HG03095 (cell line): ENCODE data around the gene RAB3D.
"Not testable (repeated sequence)": the region's sequence is repeated elsewhere in the genome, so short reads cannot be mapped to it uniquely, and the experiment has no call there.

Experiments used
- ATAC-seq: cut with Tn5 transposase; IDR thresholded peaks from one replicate; pipeline ENCODE4 v1.9.1; 2021; ENCODE audit warnings: moderate library complexity; ENCODE audit not compliant: unreplicated experiment

The RAB3D gene, protein sequence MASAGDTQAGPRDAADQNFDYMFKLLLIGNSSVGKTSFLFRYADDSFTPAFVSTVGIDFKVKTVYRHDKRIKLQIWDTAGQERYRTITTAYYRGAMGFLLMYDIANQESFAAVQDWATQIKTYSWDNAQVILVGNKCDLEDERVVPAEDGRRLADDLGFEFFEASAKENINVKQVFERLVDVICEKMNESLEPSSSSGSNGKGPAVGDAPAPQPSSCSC

DNA sequence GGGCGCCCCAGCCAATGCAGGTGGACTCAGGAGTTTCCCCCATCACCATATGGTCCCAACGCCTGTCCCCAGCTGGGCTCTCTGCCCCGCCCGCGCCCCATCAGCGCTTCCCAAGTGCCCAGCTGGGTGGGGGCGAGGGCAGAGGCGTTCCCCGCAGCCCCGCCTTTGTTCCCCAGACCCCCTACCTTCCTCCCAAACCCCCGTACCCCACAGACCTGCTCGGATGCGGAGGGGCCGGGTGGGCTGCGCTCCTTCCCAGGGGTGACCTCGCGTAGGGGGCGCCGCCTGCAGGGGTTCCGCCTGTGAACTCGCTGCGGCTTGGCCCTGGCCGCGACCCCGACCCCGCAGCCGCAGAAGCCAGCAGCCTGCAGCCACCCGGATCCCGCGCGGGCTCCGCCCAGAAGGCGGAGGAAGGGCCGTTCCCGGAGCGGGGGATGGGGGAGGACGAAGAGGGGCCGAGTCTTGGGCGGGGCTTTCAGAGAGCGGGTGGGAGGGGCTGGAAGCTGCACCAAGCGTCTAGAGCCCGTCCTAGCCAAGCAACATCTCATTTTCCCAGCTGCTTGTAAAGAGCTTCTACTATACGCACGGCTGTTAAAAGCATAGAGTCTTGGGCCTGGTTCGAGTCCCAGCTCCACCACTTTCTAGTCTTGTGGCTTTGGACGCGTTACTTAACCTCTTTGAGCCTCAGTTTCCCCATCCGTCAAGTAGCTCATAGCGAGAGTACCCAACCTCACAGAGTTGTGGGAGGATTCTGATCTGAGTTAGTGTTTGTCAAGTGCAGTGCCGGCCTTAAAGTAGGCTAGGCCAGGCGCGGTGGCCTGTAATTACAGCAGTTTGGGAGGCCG lies at the start of gene RAB3D:
TSS of gene RAB3D (minus strand) at position 404 of the 845 bp plus-strand sequence. CDS start 2,258 bp downstream, outside the sequence.
- no peak for ATAC-seq

DNA sequence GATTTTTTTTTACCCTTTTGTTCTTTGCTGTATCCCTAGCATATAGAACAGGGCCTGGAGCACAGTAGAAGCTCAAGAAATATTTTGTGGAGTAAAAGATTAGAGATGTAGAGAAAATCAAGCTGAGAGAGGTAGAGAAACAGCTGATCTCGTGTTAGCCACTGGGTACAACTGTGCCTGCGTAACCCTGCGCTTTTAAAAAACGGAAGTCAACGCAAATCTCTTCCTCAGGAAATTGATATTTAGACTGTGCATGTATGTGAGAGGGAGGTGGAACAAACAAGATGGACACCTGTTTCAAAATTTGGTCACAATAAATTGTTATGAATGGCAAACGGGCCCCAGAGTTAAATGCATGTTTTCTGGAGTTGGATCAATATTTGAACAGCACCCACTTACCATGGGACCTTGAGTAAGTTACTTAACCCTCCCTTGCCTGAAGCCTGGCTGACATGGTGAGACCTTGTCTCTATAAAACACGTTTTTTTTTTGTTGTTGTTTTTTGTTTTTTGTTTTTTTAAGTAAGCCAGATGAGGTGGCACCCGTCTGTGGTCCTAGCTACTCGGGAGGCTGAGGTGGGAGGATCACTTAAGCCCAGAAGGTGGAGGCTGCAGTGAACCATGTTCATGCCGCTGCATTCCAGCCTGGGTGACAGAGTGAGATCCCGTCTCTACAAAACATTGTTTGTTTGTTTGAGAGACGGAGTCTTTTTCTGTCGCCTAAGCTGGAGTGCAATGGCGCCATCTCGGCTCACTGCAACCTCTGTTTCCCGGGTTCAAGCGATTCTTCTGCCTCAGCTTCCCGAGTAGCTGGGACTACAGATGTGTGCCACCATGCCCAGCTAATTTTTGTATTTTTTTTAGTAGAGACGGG lies 47.9 kb upstream of the RAB3D start:
- ATAC-seq = no peak

DNA sequence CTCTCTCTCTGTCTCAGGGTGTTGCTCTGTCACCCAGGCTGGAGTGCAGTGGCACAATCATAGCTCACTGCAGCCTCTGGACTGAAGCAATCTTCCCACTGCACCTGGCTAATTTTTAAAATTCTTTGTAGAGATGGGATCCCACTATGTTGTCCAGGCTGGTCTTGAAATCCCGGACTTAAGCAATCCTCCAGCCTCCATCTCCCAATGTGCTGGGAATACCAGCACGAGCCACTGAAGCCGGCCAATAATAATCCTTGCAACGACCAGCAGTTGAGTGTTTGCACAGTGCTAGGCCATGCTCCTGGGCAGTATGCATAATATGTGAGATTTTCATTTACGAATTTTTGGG lies 45.3 kb upstream of the RAB3D start:
- no peak for ATAC-seq

DNA sequence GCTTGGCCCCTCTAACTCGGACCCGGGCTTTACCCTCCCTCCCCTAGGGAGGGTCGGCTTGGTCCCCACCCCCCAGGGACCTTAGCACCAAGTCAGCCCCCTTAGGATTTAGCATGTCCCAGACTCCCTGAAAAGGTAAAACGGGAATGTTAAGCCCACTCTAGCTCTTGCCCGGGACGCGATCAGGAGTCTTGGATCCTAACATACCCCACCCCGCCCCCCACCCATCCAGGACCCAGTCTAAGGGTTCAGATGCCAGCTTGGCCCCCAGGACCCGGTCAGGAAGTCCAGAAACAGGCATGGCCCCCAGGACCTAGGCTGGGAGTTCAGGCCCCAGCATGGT lies 44.2 kb upstream of the RAB3D start:
- no peak for ATAC-seq

DNA sequence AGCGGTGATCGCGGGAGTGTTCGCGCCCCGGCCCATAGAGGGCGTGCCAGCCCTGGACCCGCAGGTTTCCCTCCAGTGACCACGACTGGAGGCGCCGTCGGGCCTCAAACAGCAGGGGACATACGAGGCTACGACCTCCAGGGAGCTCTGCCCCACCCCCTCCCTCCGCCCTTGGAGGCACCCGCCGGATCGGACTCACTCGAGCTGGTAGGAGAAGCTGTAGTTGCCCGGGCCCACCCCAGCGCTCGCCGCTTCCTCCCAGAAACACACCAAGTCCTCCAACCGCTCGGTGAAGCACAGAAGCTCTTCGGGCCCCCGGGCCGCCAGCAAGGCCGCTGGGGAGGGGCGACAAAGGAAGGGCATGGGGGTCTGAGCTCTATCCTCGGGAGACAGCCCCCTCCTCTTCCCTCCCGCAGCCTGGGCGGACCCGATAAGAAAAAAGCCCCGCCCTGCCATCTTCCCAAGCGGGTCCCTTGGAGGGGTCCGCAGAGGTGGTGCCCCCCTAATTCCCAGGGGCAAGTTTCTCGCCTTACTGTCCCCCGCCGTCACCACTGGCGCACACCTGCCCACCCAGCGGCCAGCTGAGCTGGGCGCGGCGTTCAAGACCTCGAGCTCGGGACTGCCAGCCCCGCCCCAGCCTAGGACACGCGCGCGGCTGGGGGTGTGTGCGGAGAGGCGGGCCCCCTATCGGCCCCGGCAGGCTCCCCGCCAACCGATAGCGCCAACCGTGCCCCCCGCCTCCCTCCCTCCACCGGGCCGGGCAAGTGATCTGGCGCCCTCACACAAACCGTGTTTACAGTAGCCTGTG lies 43.6 kb upstream of the RAB3D start:
- no peak for ATAC-seq

DNA sequence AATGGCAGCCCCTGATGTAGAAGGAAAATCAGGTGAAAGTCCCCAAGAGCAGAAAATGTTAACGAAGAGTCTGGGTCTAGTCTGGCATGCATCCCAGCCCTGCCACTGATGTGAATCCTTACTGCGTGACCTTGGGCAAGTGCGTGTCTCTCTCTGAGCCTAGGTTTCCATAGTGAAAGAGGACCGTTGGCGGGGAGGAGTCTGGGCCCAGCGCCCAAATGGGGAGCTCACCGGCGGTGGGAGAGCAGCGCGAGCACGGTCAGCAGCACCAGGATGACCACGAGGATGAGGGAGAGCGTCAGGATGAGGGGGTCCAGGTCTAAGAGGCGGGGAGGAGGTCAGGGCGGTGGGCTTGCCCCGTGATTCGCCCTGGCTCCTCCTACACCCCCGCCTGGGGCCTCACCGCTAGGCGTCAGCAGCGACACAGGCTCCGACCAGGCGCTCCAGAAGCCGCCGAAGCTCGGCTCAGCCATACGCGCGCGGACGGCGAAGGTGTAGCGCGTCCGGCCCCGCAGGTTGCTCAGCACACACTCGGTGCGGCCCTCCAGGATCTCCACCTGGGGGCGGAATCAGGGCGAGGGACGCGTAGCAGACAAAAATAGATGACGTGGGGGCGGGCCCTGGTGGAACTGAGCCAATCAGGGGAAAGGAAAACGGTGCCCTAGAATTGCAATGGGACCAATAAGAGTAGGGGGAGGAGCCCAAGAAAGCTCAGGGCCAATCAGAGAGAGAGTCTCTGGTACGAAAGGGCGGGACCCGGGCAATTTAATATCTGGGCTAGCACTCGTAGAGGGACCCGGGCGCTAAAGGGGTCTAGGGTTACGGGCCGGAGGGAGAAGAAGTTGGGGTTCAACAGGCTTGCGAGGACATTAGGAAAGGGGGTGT lies 41.4 kb upstream of the RAB3D start:
- ATAC-seq = peak; percentile 62

DNA sequence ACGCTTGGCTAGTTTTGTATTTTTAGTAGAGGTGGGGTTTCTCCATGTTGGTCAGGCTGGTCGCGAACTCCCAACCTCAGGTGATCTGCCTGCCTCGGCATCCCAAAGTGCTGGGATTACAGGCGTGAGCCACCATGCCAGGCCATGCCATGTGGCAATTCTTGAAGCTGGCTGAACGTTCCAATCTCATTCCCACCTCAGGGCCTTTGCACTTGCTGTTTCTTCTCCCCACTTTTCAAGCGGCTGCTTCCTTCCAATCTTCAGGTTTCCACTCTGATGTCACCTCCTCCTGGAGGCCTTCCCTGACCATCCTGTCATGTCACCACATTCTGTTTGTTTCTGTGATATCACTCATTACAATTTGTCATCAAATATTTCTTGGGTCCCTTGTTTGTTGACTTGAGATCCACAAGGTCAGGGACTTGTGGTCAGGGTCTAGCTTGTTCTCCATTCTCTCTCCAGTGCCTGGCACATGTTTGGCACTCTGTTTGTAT lies 40.4 kb upstream of the RAB3D start:
- ATAC-seq = no peak

DNA sequence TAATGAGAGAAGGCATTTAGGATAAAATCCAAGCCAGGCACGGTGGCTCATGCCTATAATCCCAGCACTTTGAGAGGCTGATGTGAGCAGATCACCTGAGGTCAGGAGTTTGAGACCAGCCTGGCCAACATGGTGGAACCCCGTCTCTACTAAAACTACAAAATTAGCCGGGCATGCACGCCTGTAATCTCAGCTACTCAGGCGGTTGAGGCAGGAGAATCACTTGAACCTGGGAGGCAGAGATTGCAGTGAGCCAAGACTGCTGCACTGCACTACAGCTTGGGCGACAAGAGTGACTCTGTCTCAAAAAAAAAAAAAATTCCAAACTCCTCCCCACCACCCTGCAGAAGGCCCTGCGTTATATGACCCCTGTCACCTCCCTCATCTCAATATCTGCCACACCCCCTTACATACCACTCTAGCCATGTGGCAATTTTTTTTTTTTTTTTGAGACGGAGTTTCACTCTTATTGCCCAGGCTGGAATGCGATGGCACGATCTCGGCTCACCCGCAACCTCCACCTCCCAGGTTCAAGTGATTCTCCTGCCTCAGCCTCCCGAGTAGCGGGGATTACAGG lies 39.9 kb upstream of the RAB3D start:
- ATAC-seq = not testable (repeated sequence)

DNA sequence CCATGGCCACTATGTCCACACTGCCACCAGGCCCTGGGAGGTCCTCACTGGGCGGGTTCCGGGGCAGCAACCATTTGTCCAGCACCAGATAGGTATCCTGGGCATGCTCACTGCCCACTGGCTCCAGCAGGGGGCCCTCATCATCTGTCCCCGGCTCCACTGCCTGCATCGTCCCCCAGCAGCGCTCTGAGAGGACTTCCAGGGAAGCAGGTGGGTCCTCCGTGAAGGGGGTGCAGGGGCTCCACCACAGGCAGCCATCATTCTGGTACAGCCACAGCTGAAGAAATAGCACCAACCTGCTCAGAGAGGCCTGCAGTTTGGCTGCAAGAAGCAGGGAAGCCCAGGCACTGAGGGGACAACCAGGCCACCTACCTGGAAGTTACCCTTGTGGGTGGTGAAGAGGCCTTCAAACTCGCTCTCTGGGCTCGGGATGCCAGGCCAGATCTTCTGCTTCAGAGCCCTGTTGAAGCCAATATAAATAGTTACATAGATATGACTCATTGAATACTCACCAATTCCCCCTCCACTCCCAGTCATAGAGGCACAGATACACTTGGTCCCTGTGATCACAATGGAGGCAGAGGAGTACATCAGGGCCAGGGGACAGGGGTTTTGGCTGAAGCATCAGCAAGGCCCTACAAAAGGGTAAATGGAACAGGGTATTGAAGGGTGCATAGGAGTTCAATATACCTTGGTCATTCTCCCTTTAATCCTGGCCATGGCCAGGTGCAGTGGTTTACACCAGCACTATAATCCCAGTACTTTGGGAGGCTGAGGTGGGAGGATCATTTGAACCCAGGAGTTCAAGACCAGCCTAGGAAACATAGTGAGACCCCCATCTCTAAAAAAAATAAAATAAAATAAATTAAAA lies 39.1 kb upstream of the RAB3D start:
- no peak for ATAC-seq

DNA sequence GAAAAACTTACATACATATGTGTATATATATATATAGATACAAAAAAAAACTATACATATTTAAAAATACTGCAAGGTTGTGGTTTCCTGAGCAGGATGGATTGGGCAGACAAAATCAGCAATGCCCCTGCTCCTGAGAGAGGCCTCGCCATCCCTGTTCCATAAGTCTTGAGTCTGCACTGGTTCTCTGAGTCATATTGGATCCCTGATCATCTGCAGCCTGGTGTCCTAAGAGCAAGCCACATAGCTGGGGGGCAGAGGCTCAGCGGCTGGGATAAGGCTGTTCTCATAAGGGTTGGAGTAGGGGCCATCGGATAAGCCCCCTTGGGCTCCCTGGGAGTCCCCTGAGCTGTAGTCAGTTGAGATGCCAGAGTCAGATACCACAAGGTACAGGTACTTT lies 38.3 kb upstream of the RAB3D start:
- ATAC-seq = no peak

DNA sequence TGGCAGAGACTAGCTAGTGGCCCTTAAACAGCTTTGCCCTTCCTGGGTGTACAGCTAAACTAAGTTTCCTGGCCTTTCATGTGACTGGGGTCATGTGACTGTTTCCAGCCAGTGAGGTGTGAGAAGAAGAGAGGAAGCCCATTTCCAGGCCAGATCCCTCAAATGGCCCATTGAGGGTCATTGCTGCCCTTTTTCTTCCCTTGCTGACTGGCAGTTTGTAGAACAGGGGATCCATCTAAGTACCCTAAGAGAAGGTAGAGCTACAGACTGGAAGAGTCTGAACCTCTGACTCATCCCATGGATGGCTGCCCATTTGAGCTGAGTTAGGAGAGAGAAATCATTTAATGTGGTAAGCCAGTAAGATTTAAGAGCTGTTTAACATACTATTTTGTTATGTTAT lies 37.8 kb upstream of the RAB3D start:
- ATAC-seq = no peak

DNA sequence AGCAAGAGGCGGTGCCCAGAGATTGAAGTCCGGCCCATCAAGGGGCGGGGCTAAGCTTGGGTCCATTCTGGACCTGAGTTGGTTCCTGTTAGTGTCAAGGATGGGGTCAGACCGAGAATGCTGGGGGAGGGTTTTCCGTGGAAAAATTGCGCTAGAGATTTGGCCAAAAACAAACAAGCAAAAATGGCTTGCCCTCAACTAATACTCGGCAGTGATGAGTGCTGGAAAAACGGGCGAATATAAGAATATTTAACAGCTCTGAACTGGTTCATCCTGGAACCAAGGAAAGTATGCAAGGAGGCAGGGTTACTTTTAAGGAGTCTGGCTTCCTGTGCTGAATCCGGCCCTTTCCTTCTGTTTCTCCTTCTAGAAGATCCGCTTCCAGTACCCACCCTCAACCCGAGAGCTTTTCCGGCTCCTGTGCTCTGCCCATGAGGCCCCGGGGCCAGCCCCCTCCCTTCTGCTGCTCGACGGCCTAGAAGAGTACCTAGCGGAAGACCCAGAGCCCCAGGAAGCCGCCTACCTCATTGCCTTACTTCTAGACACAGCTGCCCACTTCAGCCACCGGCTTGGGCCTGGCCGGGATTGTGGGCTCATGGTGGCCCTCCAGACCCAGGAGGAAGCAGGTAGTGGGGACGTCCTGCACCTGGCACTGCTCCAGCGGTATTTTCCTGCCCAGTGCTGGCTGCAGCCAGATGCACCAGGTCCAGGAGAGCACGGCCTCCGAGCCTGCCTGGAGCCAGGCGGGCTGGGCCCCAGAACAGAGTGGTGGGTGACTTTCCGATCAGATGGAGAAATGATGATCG lies 35.9 kb upstream of the RAB3D start:
- no peak for ATAC-seq

DNA sequence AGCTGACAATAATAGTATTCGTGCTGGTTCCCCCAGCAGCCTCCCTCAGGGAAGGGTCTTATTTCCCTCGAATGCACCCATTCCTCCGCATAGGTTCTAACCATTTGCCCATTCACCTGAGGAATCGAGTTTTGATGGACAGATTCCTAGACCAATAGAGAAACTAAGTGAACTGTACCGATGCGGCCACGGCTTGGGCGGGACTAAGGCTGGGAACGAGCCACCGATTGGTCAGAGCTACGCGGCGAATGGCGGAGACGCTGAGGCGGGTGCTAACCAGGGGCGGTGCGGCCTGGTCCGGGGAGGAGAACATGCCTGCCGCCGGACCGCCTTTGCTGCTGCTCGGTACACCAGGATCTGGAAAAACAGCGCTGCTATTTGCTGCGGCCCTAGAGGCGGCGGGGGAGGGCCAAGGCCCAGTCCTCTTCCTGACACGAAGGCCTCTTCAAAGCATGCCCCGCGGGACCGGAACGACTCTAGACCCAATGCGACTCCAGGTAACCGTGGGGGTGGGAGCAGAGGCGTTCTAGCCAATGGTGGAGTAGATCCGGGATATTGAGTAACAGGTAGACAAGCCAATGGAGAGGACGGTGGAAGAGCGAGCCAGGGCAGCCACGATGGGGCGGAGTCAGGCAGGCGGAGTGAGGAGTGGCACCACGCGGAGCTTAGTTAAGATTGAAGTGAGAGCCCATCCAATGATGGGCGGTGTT lies 35.1 kb upstream of the RAB3D start, which contains the start of gene SWSAP1:
TSS of gene SWSAP1 (plus strand) at position 234 of the 710 bp plus-strand sequence. CDS start at position 249, 15 bp downstream.
- ATAC-seq = peak; percentile 83

DNA sequence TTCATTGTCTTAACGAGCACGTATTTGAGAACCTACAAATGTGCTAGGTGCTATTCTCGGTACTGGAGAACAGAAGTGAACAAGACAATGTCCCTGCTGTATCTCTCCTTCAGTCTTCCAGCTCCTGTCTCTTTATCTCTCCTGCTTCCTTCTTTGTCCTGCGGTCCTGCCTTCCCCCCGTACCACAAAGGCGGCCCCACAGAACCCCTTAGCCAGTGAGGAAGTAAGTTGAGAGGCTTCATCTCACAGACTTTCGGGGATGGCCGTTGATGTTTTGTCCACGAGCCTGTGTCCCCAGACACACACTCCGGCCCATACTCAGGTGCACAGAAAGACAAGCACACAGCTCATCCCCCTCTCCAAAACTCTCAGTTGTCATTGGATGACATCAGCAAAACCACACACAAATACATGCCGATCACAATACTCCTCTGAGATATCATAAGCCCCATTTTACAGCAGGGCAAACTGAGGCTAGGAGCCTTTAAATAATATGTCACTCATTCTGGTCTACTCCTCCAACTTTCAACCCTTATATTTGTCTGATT lies 34.5 kb upstream of the RAB3D start:
- no peak for ATAC-seq

DNA sequence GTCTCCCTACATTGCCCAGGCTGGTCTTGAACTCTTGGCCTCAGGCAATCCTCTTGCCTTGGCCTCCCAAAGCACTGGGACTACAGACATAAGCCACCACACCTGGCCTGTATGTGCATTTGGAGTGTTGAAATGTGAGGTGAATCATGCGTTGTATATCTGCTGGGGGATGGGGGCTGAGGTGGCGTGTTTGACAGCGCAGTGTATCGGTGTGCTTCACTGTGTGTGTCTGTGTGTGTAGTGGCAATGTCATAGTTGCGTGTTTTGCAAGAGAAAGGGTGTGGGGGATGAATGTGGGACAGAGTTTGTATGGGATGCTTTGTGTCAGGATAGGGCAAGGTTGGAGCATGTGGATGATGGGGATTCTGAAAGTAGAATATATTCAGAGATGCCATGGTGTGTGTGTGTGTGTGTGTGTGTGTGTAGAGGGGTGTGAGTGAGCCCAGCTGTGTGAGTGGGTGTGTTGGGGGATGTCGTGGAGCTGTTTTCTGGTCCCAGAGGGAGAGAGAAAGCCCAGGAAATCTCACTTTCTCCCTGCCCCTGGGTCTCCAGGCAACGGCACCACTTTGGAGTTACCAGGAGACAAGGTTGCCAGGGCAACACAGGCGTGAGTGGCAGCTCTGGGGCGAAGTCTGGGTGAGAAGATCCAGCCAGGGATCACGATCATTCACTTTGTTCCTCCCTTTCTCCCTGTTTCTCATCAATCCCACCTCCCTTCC lies 33.9 kb upstream of the RAB3D start:
- ATAC-seq = no peak

DNA sequence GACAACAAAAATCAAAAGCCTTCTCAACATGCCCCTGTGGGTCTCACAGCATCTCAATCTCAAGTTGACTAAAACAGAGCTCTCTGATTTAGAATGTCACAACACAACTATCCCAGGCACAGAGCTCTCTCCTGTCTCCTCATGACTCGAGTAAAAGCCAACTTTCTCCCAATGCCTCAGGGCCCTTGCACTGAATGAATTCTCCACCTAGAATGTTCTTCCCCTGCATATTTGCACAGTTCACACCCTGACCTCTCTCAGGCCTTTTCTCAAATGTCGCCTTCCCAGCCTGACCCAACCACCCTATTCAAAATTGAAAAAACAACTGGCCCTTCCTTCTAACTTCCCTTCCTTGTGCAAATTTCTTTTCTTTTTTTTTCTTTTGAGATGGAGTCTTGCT lies 31.3 kb upstream of the RAB3D start:
- no peak for ATAC-seq
